ENCODE results near the gene NRIP1.

DNA sequence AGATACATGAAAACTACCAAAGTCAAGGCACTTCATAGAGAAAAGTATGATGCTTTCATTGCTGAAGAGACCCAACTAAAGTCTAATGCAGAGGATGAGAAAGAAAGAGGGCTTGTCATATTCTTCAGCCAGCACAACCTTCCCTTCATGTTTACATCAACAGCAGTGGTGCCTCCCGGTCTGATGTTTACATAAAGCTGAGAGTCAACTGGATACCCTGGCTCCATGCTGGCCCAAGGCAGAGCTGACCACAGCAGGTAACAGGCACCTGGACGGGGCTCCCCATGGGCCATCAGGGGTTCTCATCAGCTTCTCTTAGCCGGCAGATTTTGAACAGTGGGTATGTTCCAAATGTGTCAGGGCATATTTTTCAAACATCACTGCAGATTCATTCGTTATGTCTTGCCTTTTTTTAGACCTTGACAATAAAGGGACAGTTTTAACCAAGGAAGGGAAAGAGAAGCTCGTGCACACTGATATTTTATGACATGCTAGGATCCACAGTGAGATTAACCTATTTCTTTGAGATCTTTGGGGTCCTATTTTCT, 117.1 kb downstream of the NRIP1 start:
- TF ChIP-seq, protein P1, sequence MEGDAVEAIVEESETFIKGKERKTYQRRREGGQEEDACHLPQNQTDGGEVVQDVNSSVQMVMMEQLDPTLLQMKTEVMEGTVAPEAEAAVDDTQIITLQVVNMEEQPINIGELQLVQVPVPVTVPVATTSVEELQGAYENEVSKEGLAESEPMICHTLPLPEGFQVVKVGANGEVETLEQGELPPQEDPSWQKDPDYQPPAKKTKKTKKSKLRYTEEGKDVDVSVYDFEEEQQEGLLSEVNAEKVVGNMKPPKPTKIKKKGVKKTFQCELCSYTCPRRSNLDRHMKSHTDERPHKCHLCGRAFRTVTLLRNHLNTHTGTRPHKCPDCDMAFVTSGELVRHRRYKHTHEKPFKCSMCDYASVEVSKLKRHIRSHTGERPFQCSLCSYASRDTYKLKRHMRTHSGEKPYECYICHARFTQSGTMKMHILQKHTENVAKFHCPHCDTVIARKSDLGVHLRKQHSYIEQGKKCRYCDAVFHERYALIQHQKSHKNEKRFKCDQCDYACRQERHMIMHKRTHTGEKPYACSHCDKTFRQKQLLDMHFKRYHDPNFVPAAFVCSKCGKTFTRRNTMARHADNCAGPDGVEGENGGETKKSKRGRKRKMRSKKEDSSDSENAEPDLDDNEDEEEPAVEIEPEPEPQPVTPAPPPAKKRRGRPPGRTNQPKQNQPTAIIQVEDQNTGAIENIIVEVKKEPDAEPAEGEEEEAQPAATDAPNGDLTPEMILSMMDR (IDR thresholded peaks at IDR 0.05 in 2 of 3, conservative IDR thresholded peaks at IDR 0.05 in 1 of 3; ENCODE audit: insufficient read depth in 2 of 3, low read depth in 1 of 3, low read length in 3 of 3), result no peak
- TF ChIP-seq POLR2AphosphoS2 (IDR thresholded peaks at IDR 0.05; ENCODE audit: low read length), result no peak
- TF ChIP-seq ETS2 (tag; IDR thresholded peaks at IDR 0.05; ENCODE audit: borderline replicate concordance, poor library complexity, severe bottlenecking), result no peak
- TF ChIP-seq DACH1 (IDR thresholded peaks at IDR 0.05; ENCODE audit: partially characterized antibody), result no peak
- no peak for TF ChIP-seq L3MBTL2 (IDR thresholded peaks at IDR 0.05)
- no peak for TF ChIP-seq RBFOX2 (IDR thresholded peaks at IDR 0.05; ENCODE audit: low read depth, low read length)
- no peak for TF ChIP-seq ZBTB8A (IDR thresholded peaks at IDR 0.05; ENCODE audit: partially characterized antibody)
- TF ChIP-seq SIN3A (IDR thresholded peaks at IDR 0.05; ENCODE audit: borderline replicate concordance in 2 of 2, control insufficient read depth in 1 of 2, low read depth in 2 of 2, low read length in 2 of 2), result no peak
- no peak for TF ChIP-seq CREM (IDR thresholded peaks at IDR 0.05; ENCODE audit: low read depth)
- TF ChIP-seq FOXP4 (CRISPR knock-in tag; IDR thresholded peaks at IDR 0.05; ENCODE audit: borderline replicate concordance), result no peak

All from K562 (cell line).